GM19324 (cell line): ENCODE results near the gene NCKAP5.

Experiments
- ATAC-seq: cut with Tn5 transposase; IDR thresholded peaks from one replicate; pipeline ENCODE4 v1.9.1; 2021; ENCODE audit warnings: mild to moderate bottlenecking, moderate library complexity; ENCODE audit not compliant: unreplicated experiment, low FRiP score

NCKAP5 gene

GRCh38 chr2:133130548-133131246 is 437.6 kb downstream of the NCKAP5 start:
- peak; percentile 57 for ATAC-seq

GRCh38 chr2:133124446-133124845 is 443.8 kb downstream of the NCKAP5 start:
- no peak for ATAC-seq

GRCh38 chr2:133123904-133124303 is 444.4 kb downstream of the NCKAP5 start:
- ATAC-seq: no peak

GRCh38 chr2:133123393-133123792 is 444.9 kb downstream of the NCKAP5 start:
- ATAC-seq: no peak

GRCh38 chr2:133122529-133122928 is 445.7 kb downstream of the NCKAP5 start:
- ATAC-seq: no peak

- ATAC-seq: no peak
Observed at GRCh38 chr2:133120310-133120709, 448.0 kb downstream of the NCKAP5 start.

- ATAC-seq: no peak
Observed at GRCh38 chr2:133110201-133110600, 458.1 kb downstream of the NCKAP5 start.

- ATAC-seq: no peak
Observed at GRCh38 chr2:133109772-133110171, 458.5 kb downstream of the NCKAP5 start.

GRCh38 chr2:133107058-133107815 is 461.0 kb downstream of the NCKAP5 start:
- no peak for ATAC-seq

- ATAC-seq: no peak
Observed at GRCh38 chr2:133104871-133105270, 463.4 kb downstream of the NCKAP5 start.

- ATAC-seq: no peak
Observed at GRCh38 chr2:133098787-133099186, 469.5 kb downstream of the NCKAP5 start.

- ATAC-seq: no peak
Observed at GRCh38 chr2:133097666-133098065, 470.6 kb downstream of the NCKAP5 start.

- ATAC-seq: no peak
Observed at GRCh38 chr2:133092571-133092970, 475.7 kb downstream of the NCKAP5 start.

- no peak for ATAC-seq
Observed at GRCh38 chr2:133090358-133090757, 477.9 kb downstream of the NCKAP5 start.

- ATAC-seq: no peak
Observed at GRCh38 chr2:133086176-133086575, 482.1 kb downstream of the NCKAP5 start.

GRCh38 chr2:133085646-133086045 is 482.6 kb downstream of the NCKAP5 start:
- no peak for ATAC-seq

- no peak for ATAC-seq
Observed at GRCh38 chr2:133082034-133082433, 486.2 kb downstream of the NCKAP5 start.

GRCh38 chr2:133080822-133081221 is 487.4 kb downstream of the NCKAP5 start:
- no peak for ATAC-seq

- no peak for ATAC-seq
Observed at GRCh38 chr2:133078667-133079411, 489.4 kb downstream of the NCKAP5 start.

GRCh38 chr2:133077269-133077822 is 490.9 kb downstream of the NCKAP5 start:
- ATAC-seq: no peak
